Measurements from ENCODE around the gene EPB41L1.

DNA sequence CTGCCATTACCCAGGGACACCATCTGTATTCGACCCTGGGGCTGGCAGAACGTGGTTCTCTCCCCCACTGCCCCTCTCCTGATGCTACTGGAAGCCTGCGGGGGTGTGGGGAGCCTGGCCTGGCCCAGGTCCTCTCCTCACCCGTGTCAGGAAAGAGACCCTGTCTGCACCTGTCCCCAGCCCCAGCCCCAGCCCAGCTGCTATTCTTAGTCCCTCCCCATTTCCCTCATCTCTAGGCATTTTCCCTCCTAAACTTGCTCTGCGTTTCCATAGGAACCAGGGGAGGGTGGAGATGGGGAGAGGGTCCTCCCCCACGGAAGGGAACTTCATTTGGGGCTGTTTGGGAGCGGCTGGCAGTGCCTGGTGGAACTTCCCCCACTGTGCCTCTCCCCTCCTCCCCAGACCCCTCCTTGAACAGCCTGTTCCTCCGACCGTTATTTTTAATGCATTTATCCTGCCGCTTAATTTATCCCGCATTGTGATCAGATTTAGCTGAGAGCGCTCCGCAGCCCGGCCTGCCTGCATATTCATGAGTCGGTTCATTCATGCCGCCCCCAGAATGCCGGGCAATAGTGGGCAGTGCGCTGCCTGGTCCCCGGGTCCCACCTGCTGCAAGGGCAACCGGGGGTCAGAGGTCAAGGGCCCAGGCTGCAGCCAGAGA, 119.8 kb downstream of the EPB41L1 start:
- TF ChIP-seq CTCF (IDR thresholded peaks at IDR 0.05 in 8 of 11, conservative IDR thresholded peaks at IDR 0.05 in 3 of 11) = no peak
- TF ChIP-seq POLR2A (IDR thresholded peaks at IDR 0.05) = no peak

Data from spleen (tissue), 7 donors.